CD8-positive, alpha-beta memory T cell (primary cell): Measurements from ENCODE around the gene PSMA7. TPM values are rescaled to one million over a fixed set of nuclear protein-coding genes. Genes with fewer than 3 reads are reported as not detected.

ENCODE experiments used
- CTCF ChIA-PET: fragments of 350-600 bp; sonication (Branson Sonifier 250); formaldehyde crosslinking; loops from one replicate; lab custom pipeline; 2021; ENCODE audit warnings: antibody characterized with exemption; lab: Charles Lee
- POLR2A ChIA-PET: fragments of 350-600 bp; sonication (Branson Sonifier 250); formaldehyde crosslinking; loops from one replicate; lab custom pipeline; 2021; ENCODE audit warnings: antibody characterized with exemption; lab: Charles Lee
- DNase-seq, 5 donors: peaks; one replicate each; pipeline versions ENCODE4 v3.0.0 to v3.0.0-alpha.2; 2020 to 2022; ENCODE audit warnings: mixed read lengths in 1 of 5
- H3K27ac ChIP-seq: one replicate; pipeline ENCODE4 v1.7.0; 2013; ENCODE audit warnings: low read depth, mild to moderate bottlenecking, low read length, moderate library complexity
- H3K27me3 ChIP-seq: 2 replicates; pipeline ENCODE4 v1.7.0; 2013; ENCODE audit warnings: low read length, mild to moderate bottlenecking; ENCODE audit not compliant: insufficient read depth, poor library complexity, severe bottlenecking
- H3K36me3 ChIP-seq: 2 replicates; pipeline ENCODE4 v1.7.0; 2013; ENCODE audit warnings: mild to moderate bottlenecking, low read length, moderate library complexity; ENCODE audit not compliant: insufficient read depth
- H3K4me1 ChIP-seq: 2 replicates; pipeline ENCODE4 v1.7.0; 2013; ENCODE audit warnings: mild to moderate bottlenecking, low read length, moderate library complexity; ENCODE audit not compliant: insufficient read depth
- H3K4me3 ChIP-seq: 2 replicates; pipeline ENCODE4 v1.7.0; 2013; ENCODE audit warnings: mild to moderate bottlenecking, low read length
- H3K9me3 ChIP-seq: 2 replicates; pipeline ENCODE4 v1.7.0; 2013; ENCODE audit warnings: mild to moderate bottlenecking, low read length
- H3K27ac Mint-ChIP-seq, 8 donors: one replicate each; pipeline ENCODE4 v1.8.0; 2020 to 2021; ENCODE audit warnings: mixed read lengths in 8 of 8, mild to moderate bottlenecking in 6 of 8, inconsistent platforms in 3 of 8, moderate library complexity in 3 of 8
- H3K27me3 Mint-ChIP-seq, 2 donors: one replicate each; pipeline ENCODE4 v1.8.0; 2020 to 2021; ENCODE audit warnings: mixed read lengths in 2 of 2, mild to moderate bottlenecking in 1 of 2, moderate library complexity in 1 of 2
- H3K36me3 Mint-ChIP-seq, 3 donors: one replicate each; pipeline ENCODE4 v1.8.0; 2020 to 2021; ENCODE audit warnings: mixed read lengths in 3 of 3, inconsistent platforms in 1 of 3, mild to moderate bottlenecking in 1 of 3
- H3K4me1 Mint-ChIP-seq, 3 donors: one replicate each; pipeline ENCODE4 v1.8.0; 2020 to 2021; ENCODE audit warnings: mixed read lengths in 3 of 3, inconsistent platforms in 1 of 3, mild to moderate bottlenecking in 1 of 3
- H3K4me3 Mint-ChIP-seq, 7 donors: one replicate each; pipeline ENCODE4 v1.8.0; 2020 to 2021; ENCODE audit warnings: mixed read lengths in 7 of 7, mild to moderate bottlenecking in 6 of 7, moderate library complexity in 4 of 7, inconsistent platforms in 2 of 7
- H3K9me3 Mint-ChIP-seq, 5 donors: one replicate each; pipeline ENCODE4 v1.8.0; 2020 to 2022; ENCODE audit warnings: mixed read lengths in 5 of 5, mild to moderate bottlenecking in 3 of 5, moderate library complexity in 2 of 5, inconsistent platforms in 1 of 5
- polyA plus RNA-seq: library from polyadenylated mRNA; unstranded; fragments of 300-500 nt; fragmentation: Illumina TruSeq; gene quantifications from one replicate; pipeline ENCODE4 v1.2.3, GENCODE V29; 2021
- total RNA-seq, 2 experiments: library from RNA; stranded (reverse); gene quantifications; one replicate each; pipeline ENCODE4 v1.2.3, GENCODE V29; 2021

PSMA7 gene
- total and polyA plus RNA-seq, 3 experiments from 2014 or later, result 447 to 464 (median 459) TPM

DNA sequence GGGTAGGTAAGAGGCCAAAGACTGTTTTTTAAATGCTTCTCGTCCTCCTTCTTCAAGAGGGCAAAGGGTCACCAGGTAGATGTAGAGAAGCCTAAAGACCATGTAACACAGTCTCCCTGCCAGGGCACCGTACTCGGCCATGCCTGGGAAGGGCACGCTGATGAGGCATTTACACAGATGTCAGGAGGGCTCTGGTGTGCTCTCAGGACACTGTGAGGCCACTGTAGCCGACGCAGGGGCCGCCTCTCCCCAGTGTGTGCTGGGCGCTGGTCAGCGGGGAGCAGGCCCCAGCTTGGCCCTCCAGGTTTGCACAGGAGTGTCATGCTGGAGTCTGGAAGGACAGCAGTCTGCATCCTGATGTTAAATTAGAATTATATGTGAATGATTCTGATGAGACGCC, 32.5 kb upstream of the PSMA7 start:
- Histone ChIP-seq H3K9me3 (no peaks in the 10 kb centered on the region), H3K27ac (no peak overlapping the region), H3K36me3 (no peaks in the 10 kb centered on the region), H3K4me3 (no peak overlapping the region), H3K27me3 (no peaks in the 10 kb centered on the region), H3K4me1 (no peaks in the 10 kb centered on the region)
- Mint-ChIP-seq H3K4me3 (peak overlapping the region in 1 of 7 donors; percentile 59), H3K9me3 (no peaks in the 10 kb centered on the region), H3K36me3 (peaks cover 3 to 27% (median 8%) of the 10 kb centered on the region in 3 donors), H3K27ac (no peak overlapping the region), H3K4me1 (no peaks in the 10 kb centered on the region), H3K27me3 (no peaks in the 10 kb centered on the region)
- DNase-seq, result no peak
- CTCF ChIA-PET, result no interaction called here
- POLR2A ChIA-PET, result no interaction called here

DNA sequence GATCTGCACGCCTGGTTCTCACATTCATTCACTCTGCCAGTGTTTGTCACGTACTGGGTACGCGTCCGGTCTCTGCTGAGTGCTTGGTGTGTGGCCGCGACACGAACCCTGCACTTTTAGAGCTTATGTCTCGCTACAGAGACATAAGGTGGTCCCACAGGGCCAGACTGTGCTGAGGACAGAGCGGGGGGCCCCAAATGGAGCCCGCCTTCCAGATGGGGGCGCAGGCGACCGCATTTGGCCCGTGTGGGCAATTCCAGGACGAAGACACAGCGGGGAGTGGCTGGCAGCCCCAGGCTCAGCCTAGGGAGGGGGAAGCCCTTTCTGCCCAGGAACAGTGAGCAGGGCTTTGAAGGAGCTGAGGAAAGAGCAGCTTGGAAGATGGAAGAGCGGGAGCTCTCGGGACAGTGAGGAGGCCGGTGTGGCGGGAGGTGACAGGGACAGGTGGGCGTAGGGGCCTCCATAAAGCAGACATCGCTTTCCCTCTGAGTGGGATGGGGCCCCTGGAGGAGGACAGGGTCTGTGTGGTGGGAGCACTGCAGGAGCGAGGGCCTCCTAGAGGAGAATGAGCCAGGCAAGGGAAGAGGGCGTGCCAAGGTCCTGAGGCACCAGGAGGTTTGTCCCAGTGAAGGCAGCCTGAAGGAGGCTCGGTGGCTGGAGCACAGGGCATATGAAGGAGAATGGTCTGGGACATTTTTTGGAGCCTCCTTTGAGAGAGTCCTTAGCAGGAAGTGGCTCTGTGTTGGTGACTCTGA, 31.9 kb upstream of the PSMA7 start:
- DNase-seq, result no peak
- Mint-ChIP-seq H3K4me3 (peak overlapping the region in 3 of 7 donors; percentile 10 to 83 (median 59)), H3K9me3 (no peaks in the 10 kb centered on the region), H3K36me3 (peaks cover 3 to 27% (median 8%) of the 10 kb centered on the region in 3 donors), H3K27ac (no peak overlapping the region), H3K27me3 (no peaks in the 10 kb centered on the region), H3K4me1 (no peaks in the 10 kb centered on the region)
- H3K27ac ChIP-seq, result no peak overlapping the region
- H3K4me1 ChIP-seq, result no peaks in the 10 kb centered on the region
- no peaks in the 10 kb centered on the region for H3K9me3 ChIP-seq
- no peak overlapping the region for H3K4me3 ChIP-seq
- POLR2A ChIA-PET, result no interaction called here
- H3K36me3 ChIP-seq, result no peaks in the 10 kb centered on the region
- H3K27me3 ChIP-seq, result no peaks in the 10 kb centered on the region
- CTCF ChIA-PET, result no interaction called here

DNA sequence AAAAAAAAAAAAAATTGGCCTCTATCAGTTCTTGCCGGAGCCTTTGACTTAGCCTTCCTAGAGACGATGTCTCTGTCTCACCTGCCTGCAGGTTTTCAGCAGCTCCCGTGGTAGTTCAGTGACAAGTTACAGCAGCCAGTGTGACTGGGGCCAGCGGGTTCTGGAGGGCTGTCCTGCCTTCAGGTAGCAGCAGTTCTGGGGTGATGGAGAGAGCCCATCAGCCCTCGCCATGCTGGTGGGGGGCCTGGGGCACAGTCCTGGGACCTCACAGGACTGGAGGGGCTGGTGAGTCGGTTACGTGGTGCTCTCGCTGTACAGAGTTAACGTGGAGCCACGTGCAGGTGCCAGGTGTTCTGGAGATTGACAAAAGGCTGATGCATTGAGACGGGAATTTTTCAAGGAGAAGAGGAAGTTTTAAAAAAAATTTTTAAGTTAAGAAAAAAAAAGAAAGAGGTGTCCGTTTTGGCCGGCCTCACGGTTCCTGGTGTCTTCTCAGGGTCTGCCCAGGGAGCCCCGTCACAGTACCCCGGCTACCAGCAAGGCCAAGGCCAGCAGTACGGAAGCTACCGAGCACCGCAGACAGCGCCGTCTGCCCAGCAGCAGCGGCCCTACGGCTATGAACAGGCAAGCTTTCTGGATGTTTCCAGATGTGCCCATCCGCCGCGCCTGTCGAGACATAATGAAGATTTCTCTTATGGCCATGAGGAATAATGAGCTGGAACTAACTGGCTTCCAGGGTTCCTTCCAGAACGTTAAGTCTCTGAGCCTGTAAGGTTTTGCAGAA, 31.0 kb upstream of the PSMA7 start:
- POLR2A ChIA-PET, result interaction anchor here (0.7 kb wide), 1 partner anchor 31 kb away, joined by 5 read pairs; no protein-coding TSS in a partner anchor
- Histone ChIP-seq H3K4me1 (no peaks in the 10 kb centered on the region), H3K27me3 (no peaks in the 10 kb centered on the region), H3K36me3 (no peaks in the 10 kb centered on the region), H3K4me3 (no peak overlapping the region), H3K9me3 (no peaks in the 10 kb centered on the region), H3K27ac (no peak overlapping the region)
- Mint-ChIP-seq H3K9me3 (no peaks in the 10 kb centered on the region), H3K36me3 (peaks cover 3 to 30% (median 8%) of the 10 kb centered on the region in 3 donors), H3K27ac (peak overlapping the region in 2 of 8 donors; percentile 76 to 89), H3K4me3 (no peak overlapping the region), H3K27me3 (no peaks in the 10 kb centered on the region), H3K4me1 (no peaks in the 10 kb centered on the region)
- no peak for DNase-seq
- CTCF ChIA-PET, result no interaction called here

DNA sequence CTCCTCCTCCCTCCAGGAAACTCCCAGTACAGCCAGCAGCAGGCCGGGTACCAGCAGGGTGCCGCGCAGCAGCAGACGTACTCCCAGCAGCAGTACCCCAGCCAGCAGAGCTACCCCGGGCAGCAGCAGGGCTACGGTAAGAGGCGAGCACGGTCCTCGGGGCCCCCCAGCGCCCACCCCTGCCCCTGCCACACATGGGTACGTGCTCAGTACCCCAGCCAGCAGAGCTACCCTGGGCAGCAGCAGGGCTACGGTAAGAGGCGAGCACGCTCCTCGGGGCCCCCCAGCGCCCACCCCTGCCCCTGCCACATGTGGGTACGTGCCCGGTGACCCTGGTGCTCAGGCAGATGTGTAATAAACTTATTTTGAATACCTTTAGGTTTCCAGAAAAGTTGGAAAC, 29.5 kb upstream of the PSMA7 start:
- Mint-ChIP-seq H3K27me3 (no peaks in the 10 kb centered on the region), H3K36me3 (peaks cover 3 to 37% (median 8%) of the 10 kb centered on the region in 3 donors), H3K27ac (no peak overlapping the region), H3K9me3 (no peaks in the 10 kb centered on the region), H3K4me1 (no peaks in the 10 kb centered on the region), H3K4me3 (no peak overlapping the region)
- ChIA-PET POLR2A (no interaction called here), CTCF (no interaction called here)
- no peak overlapping the region for H3K4me3 ChIP-seq
- no peak overlapping the region for H3K27ac ChIP-seq
- H3K36me3 ChIP-seq, result no peaks in the 10 kb centered on the region
- H3K4me1 ChIP-seq, result no peaks in the 10 kb centered on the region
- DNase-seq, result no peak
- no peaks in the 10 kb centered on the region for H3K9me3 ChIP-seq
- H3K27me3 ChIP-seq, result no peaks in the 10 kb centered on the region

DNA sequence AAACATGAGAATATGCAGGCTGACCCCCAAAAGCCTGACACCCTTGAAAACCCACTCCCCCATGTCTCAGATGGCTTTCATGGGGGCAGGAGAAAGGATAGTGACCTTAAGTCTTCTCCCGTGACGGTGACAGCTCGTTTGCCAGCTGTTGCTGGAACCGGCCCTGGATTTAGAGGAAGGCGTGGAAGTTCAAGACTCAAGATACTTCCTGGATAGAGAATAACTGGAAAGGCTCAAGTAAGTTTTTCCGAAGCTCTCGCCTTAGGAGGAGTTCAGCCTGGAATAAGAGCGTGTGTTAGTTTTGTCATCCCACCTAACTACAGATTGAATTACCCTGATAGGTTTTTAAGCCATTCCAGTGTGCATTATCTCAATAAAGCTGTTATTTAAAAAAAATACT, 28.1 kb upstream of the PSMA7 start:
- Mint-ChIP-seq H3K36me3 (peaks cover 3 to 39% (median 9%) of the 10 kb centered on the region in 3 donors), H3K27me3 (no peaks in the 10 kb centered on the region), H3K4me3 (no peak overlapping the region), H3K4me1 (no peaks in the 10 kb centered on the region), H3K27ac (peak overlapping the region in 2 of 8 donors; percentile 35 to 79), H3K9me3 (no peaks in the 10 kb centered on the region)
- no peak for DNase-seq
- Histone ChIP-seq H3K9me3 (no peaks in the 10 kb centered on the region), H3K27me3 (no peaks in the 10 kb centered on the region), H3K27ac (no peak overlapping the region), H3K4me1 (no peaks in the 10 kb centered on the region), H3K4me3 (no peak overlapping the region), H3K36me3 (no peaks in the 10 kb centered on the region)
- ChIA-PET POLR2A (no interaction called here), CTCF (no interaction called here)

DNA sequence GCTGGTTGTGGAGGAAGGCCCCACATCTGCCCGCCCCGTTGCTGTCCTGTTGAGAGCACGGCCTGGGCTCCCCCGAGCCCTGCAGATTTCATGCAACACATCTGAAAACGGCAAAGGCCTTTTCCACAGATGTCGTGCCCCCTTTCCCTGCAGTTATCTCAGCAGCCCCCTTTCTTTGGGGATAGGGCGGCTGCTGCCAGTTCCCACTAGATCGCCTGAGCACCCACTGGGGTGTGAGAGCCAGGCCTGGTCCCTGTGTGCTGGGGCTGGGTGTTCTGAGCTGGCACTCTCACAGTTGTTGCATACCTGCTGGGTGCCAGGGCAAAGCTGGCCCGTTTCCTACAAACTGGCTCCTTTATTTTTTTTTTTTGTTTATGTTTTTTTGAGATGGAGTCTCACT, 27.3 kb upstream of the PSMA7 start:
- Histone ChIP-seq H3K27me3 (no peaks in the 10 kb centered on the region), H3K4me1 (no peaks in the 10 kb centered on the region), H3K4me3 (no peak overlapping the region), H3K36me3 (no peaks in the 10 kb centered on the region), H3K9me3 (no peaks in the 10 kb centered on the region), H3K27ac (no peak overlapping the region)
- H3K9me3 Mint-ChIP-seq, result no peaks in the 10 kb centered on the region
- no peaks in the 10 kb centered on the region for H3K4me1 Mint-ChIP-seq
- ChIA-PET CTCF (no interaction called here), POLR2A (no interaction called here)
- H3K27ac Mint-ChIP-seq, result no peak overlapping the region
- H3K36me3 Mint-ChIP-seq, result peaks cover 3 to 44% (median 8%) of the 10 kb centered on the region in 3 donors
- no peak overlapping the region for H3K4me3 Mint-ChIP-seq
- no peaks in the 10 kb centered on the region for H3K27me3 Mint-ChIP-seq
- DNase-seq, result no peak

DNA sequence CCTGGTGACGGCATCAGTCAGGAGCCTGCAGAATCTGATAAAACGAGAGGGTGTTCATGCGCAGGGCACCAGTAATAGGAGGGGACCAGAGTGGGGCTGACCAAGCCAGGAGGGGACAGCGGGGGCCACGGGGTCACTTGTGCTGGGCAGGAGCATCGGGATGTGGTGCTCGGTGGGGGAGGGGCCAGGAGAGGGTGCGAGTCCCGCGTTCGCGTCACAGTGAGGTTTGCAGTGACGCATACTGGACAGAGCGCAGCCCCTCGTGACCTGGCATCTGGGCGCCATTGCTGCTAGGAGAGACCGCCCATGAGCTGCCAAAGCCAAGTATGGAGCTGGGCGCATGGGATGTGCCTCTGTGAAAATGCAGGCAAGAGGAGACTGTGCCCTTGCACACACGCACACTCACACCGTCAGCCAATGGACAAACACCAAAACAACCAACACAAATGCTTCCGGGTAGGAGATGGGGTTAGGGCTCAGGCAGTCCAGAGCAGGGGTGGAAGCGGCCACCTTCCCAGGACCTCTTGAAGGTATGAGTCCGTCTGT, 25.8 kb upstream of the PSMA7 start:
- no peaks in the 10 kb centered on the region for H3K36me3 ChIP-seq
- no peaks in the 10 kb centered on the region for H3K9me3 Mint-ChIP-seq
- no peak overlapping the region for H3K4me3 Mint-ChIP-seq
- DNase-seq, result no peak
- peaks cover 0 to 46% (median 5%) of the 10 kb centered on the region in 3 donors for H3K36me3 Mint-ChIP-seq
- no peaks in the 10 kb centered on the region for H3K27me3 ChIP-seq
- no peak overlapping the region for H3K4me3 ChIP-seq
- no peaks in the 10 kb centered on the region for H3K4me1 Mint-ChIP-seq
- no peak overlapping the region for H3K27ac ChIP-seq
- no peaks in the 10 kb centered on the region for H3K27me3 Mint-ChIP-seq
- POLR2A ChIA-PET, result no interaction called here
- no peaks in the 10 kb centered on the region for H3K4me1 ChIP-seq
- CTCF ChIA-PET, result no interaction called here
- no peak overlapping the region for H3K27ac Mint-ChIP-seq
- no peaks in the 10 kb centered on the region for H3K9me3 ChIP-seq

DNA sequence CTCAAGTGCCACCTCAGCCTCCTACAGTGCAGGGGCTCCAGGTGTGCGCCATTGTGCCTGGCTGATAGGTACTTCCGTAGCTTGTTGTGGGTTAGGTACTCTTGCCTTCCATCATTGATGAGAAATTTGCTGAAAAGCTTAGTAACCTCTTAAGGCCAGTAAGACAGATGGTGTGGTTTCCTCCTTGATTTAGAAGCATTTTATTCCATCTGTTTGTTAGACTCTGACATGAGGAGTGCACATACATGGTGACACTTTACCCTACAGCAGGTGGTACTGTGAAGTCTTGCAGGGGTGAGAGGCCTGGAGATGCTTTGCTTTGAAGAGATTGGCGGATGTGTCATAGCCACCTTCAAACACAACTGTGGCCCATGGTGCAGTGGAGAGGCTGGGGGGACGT, 24.9 kb upstream of the PSMA7 start:
- ChIA-PET CTCF (interaction anchor here (2.0 kb wide), 1 partner anchor 157 kb away, joined by 4 read pairs; no protein-coding TSS in a partner anchor), POLR2A (no interaction called here)
- H3K27ac Mint-ChIP-seq, result peak overlapping the region in 1 of 8 donors; percentile 18
- H3K4me1 Mint-ChIP-seq, result no peaks in the 10 kb centered on the region
- H3K4me3 Mint-ChIP-seq, result no peak overlapping the region
- H3K36me3 ChIP-seq, result no peaks in the 10 kb centered on the region
- no peaks in the 10 kb centered on the region for H3K4me1 ChIP-seq
- no peak overlapping the region for H3K27ac ChIP-seq
- no peak for DNase-seq
- no peaks in the 10 kb centered on the region for H3K9me3 ChIP-seq
- H3K4me3 ChIP-seq, result no peak overlapping the region
- no peaks in the 10 kb centered on the region for H3K9me3 Mint-ChIP-seq
- no peaks in the 10 kb centered on the region for H3K27me3 Mint-ChIP-seq
- no peaks in the 10 kb centered on the region for H3K27me3 ChIP-seq
- H3K36me3 Mint-ChIP-seq, result peaks cover 0 to 51% (median 4%) of the 10 kb centered on the region in 3 donors
